GM21723 (cell line): Measurements from ENCODE around the gene TOB1.
"Not testable (repeated sequence)": the region's sequence is repeated elsewhere in the genome, so short reads cannot be mapped to it uniquely, and the experiment has no call there.

ENCODE experiments used
- ATAC-seq: cut with Tn5 transposase; IDR thresholded peaks from one replicate; pipeline ENCODE4 v1.9.1; 2021; ENCODE audit warnings: mild to moderate bottlenecking, moderate library complexity; ENCODE audit not compliant: unreplicated experiment

TOB1 gene

DNA sequence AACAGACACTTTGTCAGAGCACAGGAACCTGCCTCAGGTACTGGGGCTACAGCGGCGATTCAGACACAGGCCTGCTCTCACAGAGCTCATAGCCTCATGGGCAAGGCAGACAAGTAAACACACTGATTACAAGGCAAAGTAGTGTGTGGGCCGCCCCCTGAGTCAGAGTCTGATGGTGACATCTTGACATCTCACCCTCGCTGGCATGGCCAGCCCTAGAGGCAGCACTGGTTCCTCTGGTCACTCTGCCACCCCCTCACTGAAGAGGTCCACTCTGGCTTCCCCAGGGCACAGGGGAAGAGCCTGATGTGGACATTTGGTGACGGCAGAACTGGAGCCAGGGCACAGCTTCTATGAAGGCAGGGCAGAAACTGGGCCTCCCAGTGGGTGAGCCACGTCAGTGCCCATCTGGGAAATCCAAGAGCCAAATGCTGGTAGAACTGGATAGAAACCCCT lies 32.9 kb upstream of the TOB1 start:
- no peak for ATAC-seq

DNA sequence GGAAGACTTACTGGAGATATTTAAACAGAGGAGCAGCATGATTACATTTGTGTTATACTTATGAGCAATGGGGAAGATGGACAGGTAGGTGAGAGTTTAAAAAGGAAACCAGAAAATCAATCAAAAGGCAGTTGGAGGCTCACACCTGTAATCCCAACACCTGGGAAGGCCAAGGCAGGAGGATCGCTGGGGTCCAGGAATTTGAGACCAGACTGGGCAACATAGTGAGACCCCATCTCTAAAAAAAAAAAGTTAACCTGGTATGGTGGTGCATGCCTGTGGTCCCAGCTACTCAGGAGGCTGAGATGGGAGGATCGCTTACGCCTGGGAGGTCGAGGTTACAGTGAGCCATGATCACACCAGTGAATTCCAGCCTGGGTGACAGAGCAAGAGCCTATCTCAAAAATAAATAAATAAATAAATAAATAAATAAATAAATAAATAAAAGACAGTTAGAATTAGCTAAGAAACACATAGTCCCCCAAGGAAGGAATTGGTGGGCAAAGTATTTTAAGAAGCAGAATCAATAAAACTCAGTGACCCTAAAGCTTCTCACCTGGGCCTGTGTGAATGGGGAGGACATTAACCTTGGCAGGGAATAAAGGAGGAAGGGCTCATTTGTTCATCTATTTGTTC lies 32.3 kb upstream of the TOB1 start:
- no peak for ATAC-seq

- ATAC-seq: not testable (repeated sequence)
Measured at GRCh38 chr17:50894513-50894912, 28.4 kb upstream of the TOB1 start.

- no peak for ATAC-seq
Measured at GRCh38 chr17:50893183-50893993, 27.2 kb upstream of the TOB1 start.

DNA sequence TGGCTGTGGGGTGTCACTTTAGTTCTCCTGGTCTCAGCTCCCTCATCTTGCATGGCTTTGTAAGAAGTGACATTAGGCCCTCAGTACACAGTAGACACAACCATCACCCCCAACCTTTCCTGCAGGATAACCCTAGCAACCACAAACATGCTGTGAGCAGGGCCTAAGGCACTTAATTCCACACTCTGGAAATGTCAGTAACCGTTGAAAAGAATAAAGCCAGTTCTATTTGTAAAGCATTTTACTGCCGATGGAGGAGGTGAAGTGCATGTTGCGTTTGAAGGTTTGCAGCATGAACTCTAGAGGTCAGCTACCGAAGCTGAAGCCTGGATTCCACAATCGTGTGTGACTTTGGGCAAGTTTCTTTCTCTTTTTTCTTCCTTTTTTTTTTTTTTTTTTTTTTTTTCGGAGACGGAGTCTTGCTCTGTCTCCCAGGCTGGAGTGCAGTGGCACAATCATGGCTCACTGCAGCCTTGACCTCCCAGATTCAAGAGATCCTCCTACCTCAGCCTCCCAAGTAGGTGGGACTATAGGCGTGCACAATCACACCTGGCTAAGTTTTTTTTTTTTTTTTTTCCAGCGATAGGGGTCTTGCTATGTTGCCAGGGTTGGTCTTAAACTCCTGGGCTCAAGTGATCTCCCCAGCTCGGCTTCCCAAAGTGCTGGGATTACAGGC lies 26.1 kb upstream of the TOB1 start:
- ATAC-seq: no peak

- no peak for ATAC-seq
Measured at GRCh38 chr17:50891577-50891989, 25.4 kb upstream of the TOB1 start.

DNA sequence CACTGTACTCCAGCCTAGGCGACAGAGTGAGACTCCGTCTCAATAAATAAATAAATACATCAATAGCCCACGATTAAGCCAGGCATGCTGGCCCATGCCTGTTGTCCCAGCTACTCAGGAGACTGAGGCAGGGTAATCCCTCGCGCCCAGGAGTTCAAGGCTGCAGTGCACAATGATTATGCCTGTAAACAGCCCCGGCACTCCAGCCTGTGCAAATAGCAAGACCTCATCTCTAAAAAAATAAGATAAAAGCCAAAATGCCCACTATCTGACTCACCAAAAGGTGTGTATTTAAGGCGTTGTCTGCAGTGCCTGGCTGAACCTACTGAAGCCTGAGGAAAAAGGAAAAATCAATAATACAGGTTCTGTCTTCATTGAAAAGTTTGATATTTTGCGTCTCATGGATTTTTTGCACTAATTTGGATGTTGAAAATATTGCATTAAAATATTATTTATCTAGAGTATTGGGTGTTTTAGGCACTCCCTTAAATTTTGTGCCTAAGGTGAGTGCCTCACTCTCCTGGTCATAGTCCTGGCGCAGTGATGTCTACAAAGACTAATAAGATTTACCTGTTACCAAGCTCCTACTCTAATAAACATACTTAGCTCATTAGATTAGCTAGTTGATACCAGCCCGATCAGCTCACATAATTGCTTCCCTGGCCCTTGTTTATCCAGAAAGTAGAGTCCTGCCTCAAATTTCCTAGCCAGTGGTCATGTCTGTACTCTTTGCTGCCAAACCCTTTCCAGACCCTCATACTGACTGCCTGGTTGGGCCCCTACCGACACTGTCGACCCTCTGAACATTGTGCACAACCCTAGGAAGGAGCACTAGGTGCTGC lies 24.7 kb upstream of the TOB1 start:
- no peak for ATAC-seq

GRCh38 chr17:50889528-50890118 lies 23.5 kb upstream of the TOB1 start:
- ATAC-seq: no peak

DNA sequence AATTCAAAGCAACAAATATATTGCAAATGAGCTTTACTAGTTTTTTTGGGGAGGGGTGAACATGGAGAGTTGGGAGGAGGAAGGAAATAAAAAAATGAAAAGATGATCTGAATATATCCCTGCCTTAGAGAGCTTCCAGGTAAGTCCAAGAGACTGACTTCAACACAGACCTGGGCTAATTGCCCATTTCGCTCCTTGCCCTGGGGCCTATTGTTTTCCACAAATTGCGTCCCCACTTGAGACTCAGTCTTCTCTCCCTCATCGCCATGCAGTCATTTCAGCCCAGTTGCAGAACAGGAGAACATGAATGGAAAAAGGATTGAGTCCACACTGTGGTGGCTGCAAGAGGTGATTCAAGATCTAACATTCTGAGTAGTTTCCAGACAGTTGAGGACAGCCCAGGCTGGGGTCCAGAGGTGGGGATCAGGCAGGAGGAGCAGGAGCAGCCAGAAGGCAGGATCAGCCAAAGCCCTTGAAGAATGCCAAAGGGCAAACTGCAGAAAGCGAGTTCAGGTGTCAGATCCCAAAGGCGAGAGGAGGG lies 21.6 kb upstream of the TOB1 start:
- no peak for ATAC-seq

GRCh38 chr17:50884439-50885311 lies 18.5 kb upstream of the TOB1 start:
- ATAC-seq: no peak

GRCh38 chr17:50883850-50884438 lies 17.8 kb upstream of the TOB1 start:
- ATAC-seq: no peak

- no peak for ATAC-seq
Measured at GRCh38 chr17:50882851-50883250, 16.7 kb upstream of the TOB1 start.

GRCh38 chr17:50881182-50881581 lies 15.0 kb upstream of the TOB1 start:
- no peak for ATAC-seq

DNA sequence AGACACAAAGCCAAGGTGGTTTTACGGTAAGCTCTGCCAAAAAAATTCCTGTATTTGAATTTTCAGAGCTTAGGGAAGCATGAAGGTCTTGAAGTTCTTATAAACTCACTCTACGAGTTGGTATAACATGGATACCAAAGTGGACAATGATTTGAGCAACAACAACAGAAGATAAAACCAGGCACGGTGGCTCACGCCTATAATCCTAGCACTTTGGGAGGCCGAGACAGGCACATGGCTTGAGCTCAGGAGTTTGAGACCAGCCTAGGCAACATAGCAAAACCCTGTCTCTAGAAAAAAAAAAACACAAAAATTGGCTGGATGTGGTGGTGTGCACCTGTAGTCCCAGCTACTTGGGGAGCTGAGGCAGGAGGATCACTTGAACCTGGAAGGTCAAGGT lies 12.9 kb upstream of the TOB1 start:
- ATAC-seq: no peak

DNA sequence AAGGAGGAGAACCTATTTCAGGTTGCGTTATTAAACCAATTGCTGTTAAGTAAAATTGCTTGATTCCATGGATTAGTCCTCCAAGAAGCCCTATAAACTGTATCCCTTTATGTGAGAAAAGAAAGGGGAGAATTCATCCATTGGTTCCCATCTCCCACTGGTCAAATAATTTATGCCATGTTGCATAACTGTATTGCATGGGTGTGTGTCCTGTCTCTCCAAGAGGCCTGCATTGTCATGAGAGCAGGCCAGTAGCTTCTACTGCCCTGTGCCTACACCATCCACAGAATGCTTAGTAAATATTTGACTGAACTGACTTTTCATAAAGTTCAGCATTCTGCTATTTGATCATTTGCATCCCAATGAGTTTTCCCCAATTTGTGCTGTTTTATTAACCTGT lies 11.7 kb upstream of the TOB1 start:
- no peak for ATAC-seq

DNA sequence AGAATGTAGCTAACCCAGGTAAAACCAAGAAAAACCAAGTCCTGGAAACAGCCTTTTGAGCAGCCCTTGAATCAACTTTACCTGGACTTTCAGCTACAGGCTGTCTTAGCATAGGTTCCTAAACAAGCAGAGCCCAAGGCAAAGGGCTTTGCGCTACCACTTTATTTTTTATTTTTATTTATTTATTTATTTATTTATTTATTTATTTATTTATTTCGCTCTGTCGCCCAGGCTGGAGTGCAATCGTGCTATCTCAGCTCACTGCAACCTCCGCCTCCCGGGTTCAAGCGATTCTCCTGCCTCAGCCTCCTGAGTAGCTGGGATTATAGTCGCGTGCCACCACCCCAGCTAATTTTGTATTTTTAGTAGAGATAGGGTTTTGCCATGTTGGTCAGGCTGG lies 10.9 kb upstream of the TOB1 start:
- ATAC-seq: not testable (repeated sequence)

GRCh38 chr17:50875074-50875473 lies 8.9 kb upstream of the TOB1 start:
- ATAC-seq: no peak

- ATAC-seq: no peak
Measured at GRCh38 chr17:50872710-50873424, 6.7 kb upstream of the TOB1 start.
